ENCODE measurements around the gene KIF21B.

DNA sequence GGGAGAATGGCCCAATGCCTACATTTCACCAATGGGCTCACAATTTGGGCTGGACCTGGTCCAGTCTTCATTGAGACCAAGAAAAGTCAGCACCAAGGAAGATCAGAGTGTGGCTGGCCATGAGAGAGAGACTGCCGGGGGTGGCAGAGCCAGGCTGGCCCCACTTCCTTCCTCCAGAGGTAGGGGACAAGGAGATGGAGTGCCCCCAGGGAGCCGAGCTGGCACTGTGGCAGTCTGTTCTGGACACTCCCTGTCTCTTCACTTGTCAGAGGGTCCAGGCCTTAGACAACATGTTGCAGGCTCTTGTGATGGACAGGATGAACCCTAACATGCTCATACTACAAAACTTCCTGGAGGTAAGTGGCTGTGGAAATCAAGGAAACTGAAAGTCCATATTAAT, 101.1 kb downstream of the KIF21B start:
- TF ChIP-seq CTCF (IDR thresholded peaks at IDR 0.05) (no peak), POLR2A (IDR thresholded peaks at IDR 0.05) (no peak)

All from thyroid gland (tissue), 4 donors.